ENCODE results near the gene ERBB4.

ERBB4 gene

GRCh38 chr2:212180408-212181083 is 358.1 kb downstream of the ERBB4 start:
- no peak for DNase-seq
- H3K4me1 ChIP-seq (ENCODE audit: low read length): no peaks in the 10 kb centered on the region
- no peaks in the 10 kb centered on the region for H3K36me3 ChIP-seq (replicated peaks; ENCODE audit: insufficient read depth, low read length)
- H3K79me2 ChIP-seq (ENCODE audit: low read length): no peaks in the 10 kb centered on the region
- H3F3A ChIP-seq (ENCODE audit: insufficient read depth, low read length): no peaks in the 10 kb centered on the region
- no peak overlapping the region for H2AFZ ChIP-seq (ENCODE audit: low read length)
- no peak overlapping the region for H3K4me2 ChIP-seq (ENCODE audit: low read depth, low read length)
- H4K20me1 ChIP-seq (ENCODE audit: insufficient read depth, low read length): no peaks in the 10 kb centered on the region
- no peaks in the 10 kb centered on the region for H3K9me3 ChIP-seq (replicated peaks; ENCODE audit: insufficient read depth, low read length)
- no peak overlapping the region for H3K27ac ChIP-seq (ENCODE audit: low read length)
- no peaks in the 10 kb centered on the region for H3K27me3 ChIP-seq (replicated peaks; ENCODE audit: insufficient read depth, low read length)
- H3K9ac ChIP-seq (ENCODE audit: low read length): no peak overlapping the region
- no peak for TF ChIP-seq EZH2 (optimal IDR thresholded peaks at IDR 0.05; ENCODE audit: low read depth, low read length)
- TF ChIP-seq EZH2phosphoT487 (IDR thresholded peaks at IDR 0.05; ENCODE audit: low read length): no peak
- no peaks in the 10 kb centered on the region for H3K9me2 ChIP-seq (replicated peaks; ENCODE audit: insufficient read depth, low read length)
- H3K4me3 ChIP-seq (ENCODE audit: low read length): no peak overlapping the region

DNA sequence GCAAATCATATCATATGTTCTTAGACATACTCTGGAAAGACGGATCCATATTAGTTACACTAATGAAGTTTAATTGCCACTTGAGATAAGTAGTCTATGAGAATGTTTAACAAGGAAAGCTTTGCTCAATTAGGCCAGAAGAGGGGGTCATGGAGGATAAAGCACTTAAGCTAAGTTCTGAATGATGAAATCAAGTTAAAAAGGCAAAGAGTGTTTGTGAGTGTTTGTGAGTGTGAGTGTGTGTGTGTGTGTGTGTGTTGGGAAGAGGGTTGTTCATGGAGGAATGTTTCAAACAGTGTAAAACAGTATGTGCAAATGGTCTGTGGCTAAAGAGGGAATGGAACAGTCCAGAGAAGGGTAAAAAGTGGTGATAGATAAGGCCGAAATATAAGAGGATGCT is 360.9 kb downstream of the ERBB4 start:
- H3K4me1 ChIP-seq (ENCODE audit: low read length): no peaks in the 10 kb centered on the region
- no peaks in the 10 kb centered on the region for H4K20me1 ChIP-seq (ENCODE audit: insufficient read depth, low read length)
- no peak overlapping the region for H2AFZ ChIP-seq (ENCODE audit: low read length)
- no peaks in the 10 kb centered on the region for H3K9me2 ChIP-seq (replicated peaks; ENCODE audit: insufficient read depth, low read length)
- H3K27me3 ChIP-seq (replicated peaks; ENCODE audit: insufficient read depth, low read length): no peaks in the 10 kb centered on the region
- no peaks in the 10 kb centered on the region for H3K79me2 ChIP-seq (ENCODE audit: low read length)
- no peaks in the 10 kb centered on the region for H3K36me3 ChIP-seq (replicated peaks; ENCODE audit: insufficient read depth, low read length)
- no peaks in the 10 kb centered on the region for H3F3A ChIP-seq (ENCODE audit: insufficient read depth, low read length)
- no peak overlapping the region for H3K9ac ChIP-seq (ENCODE audit: low read length)
- no peak overlapping the region for H3K4me3 ChIP-seq (ENCODE audit: low read length)
- DNase-seq: no peak
- TF ChIP-seq EZH2 (optimal IDR thresholded peaks at IDR 0.05; ENCODE audit: low read depth, low read length): no peak
- TF ChIP-seq, protein P1, sequence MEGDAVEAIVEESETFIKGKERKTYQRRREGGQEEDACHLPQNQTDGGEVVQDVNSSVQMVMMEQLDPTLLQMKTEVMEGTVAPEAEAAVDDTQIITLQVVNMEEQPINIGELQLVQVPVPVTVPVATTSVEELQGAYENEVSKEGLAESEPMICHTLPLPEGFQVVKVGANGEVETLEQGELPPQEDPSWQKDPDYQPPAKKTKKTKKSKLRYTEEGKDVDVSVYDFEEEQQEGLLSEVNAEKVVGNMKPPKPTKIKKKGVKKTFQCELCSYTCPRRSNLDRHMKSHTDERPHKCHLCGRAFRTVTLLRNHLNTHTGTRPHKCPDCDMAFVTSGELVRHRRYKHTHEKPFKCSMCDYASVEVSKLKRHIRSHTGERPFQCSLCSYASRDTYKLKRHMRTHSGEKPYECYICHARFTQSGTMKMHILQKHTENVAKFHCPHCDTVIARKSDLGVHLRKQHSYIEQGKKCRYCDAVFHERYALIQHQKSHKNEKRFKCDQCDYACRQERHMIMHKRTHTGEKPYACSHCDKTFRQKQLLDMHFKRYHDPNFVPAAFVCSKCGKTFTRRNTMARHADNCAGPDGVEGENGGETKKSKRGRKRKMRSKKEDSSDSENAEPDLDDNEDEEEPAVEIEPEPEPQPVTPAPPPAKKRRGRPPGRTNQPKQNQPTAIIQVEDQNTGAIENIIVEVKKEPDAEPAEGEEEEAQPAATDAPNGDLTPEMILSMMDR (IDR thresholded peaks at IDR 0.05; ENCODE audit: low read length): peak; percentile 12; the same call in 1 of the 2 replicates
- no peak overlapping the region for H3K4me2 ChIP-seq (ENCODE audit: low read depth, low read length)
- H3K9me3 ChIP-seq (replicated peaks; ENCODE audit: insufficient read depth, low read length): no peaks in the 10 kb centered on the region
- H3K27ac ChIP-seq (ENCODE audit: low read length): no peak overlapping the region

DNA sequence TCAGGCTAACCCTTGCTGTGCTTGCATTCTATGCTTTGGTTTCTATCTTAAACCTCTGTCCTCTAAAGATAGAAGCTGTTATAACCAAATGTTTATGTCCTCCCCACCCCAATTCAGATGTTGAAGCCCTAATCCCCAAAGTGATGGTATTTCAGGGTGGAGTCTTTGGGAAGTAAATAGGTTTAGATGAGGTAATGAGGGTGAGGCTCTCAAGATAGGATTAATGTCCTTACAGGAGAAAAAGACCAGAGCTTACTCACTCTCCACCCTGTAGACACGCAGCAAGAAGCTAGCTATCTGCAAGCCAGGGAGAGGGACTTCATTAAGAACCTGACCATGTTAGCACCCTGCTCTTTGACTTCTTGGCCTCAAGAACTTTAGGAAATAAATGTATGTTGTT is 362.5 kb downstream of the ERBB4 start:
- no peaks in the 10 kb centered on the region for H4K20me1 ChIP-seq (ENCODE audit: insufficient read depth, low read length)
- H3K79me2 ChIP-seq (ENCODE audit: low read length): no peaks in the 10 kb centered on the region
- no peak overlapping the region for H3K4me3 ChIP-seq (ENCODE audit: low read length)
- H3K9ac ChIP-seq (ENCODE audit: low read length): no peak overlapping the region
- no peaks in the 10 kb centered on the region for H3K4me1 ChIP-seq (ENCODE audit: low read length)
- TF ChIP-seq EZH2phosphoT487 (IDR thresholded peaks at IDR 0.05; ENCODE audit: low read length) (no peak), EZH2 (optimal IDR thresholded peaks at IDR 0.05; ENCODE audit: low read depth, low read length) (no peak)
- TF ChIP-seq, protein P1 (IDR thresholded peaks at IDR 0.05; ENCODE audit: low read length): no peak
- no peaks in the 10 kb centered on the region for H3F3A ChIP-seq (ENCODE audit: insufficient read depth, low read length)
- no peak for DNase-seq
- no peak overlapping the region for H2AFZ ChIP-seq (ENCODE audit: low read length)
- no peaks in the 10 kb centered on the region for H3K36me3 ChIP-seq (replicated peaks; ENCODE audit: insufficient read depth, low read length)
- H3K9me2 ChIP-seq (replicated peaks; ENCODE audit: insufficient read depth, low read length): no peaks in the 10 kb centered on the region
- no peaks in the 10 kb centered on the region for H3K9me3 ChIP-seq (replicated peaks; ENCODE audit: insufficient read depth, low read length)
- no peak overlapping the region for H3K4me2 ChIP-seq (ENCODE audit: low read depth, low read length)
- H3K27ac ChIP-seq (ENCODE audit: low read length): no peak overlapping the region
- H3K27me3 ChIP-seq (replicated peaks; ENCODE audit: insufficient read depth, low read length): no peaks in the 10 kb centered on the region

DNA sequence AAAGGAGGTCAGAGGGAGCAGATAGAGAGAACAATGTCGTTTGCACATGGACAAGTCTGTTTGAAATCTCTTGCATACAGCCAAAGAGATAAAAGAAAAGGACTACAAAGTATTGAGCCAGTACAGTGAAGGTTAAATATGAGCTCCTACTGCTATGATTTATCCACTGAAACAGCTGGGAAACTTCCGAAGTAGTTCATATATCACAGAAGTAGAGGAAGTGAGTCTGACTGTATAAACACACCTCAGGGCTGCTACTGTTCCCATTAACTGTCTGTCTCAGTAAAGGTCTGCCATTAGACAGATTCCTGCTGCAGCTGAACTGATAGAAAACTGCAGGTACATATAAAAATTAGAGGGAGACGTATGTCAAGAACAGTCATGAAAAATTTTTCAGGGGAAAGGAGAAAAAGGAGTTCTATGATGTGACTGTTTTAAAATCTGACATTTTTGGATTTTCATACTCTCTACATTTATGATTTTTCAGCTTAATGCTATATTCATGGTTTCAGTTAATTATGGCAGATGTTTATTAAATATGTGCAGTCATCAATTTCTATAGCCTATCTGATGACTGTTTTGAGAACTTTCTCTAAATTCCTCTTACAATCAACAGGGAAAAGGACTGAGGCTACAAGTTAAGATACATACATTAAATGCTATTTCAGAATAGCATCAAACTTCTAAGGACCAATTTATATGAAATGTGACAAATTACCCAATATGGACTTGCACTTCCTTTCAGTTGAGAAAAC is 364.7 kb downstream of the ERBB4 start:
- Histone ChIP-seq H3K27ac (ENCODE audit: low read length) (no peak overlapping the region), H3K4me3 (ENCODE audit: low read length) (no peak overlapping the region), H3K9me2 (replicated peaks; ENCODE audit: insufficient read depth, low read length) (no peaks in the 10 kb centered on the region), H2AFZ (ENCODE audit: low read length) (no peak overlapping the region), H3K79me2 (ENCODE audit: low read length) (no peaks in the 10 kb centered on the region), H3K9me3 (replicated peaks; ENCODE audit: insufficient read depth, low read length) (no peaks in the 10 kb centered on the region), H3K27me3 (replicated peaks; ENCODE audit: insufficient read depth, low read length) (no peaks in the 10 kb centered on the region), H3K4me1 (ENCODE audit: low read length) (no peaks in the 10 kb centered on the region), H3K4me2 (ENCODE audit: low read depth, low read length) (no peak overlapping the region), H3K9ac (ENCODE audit: low read length) (no peak overlapping the region), H3K36me3 (replicated peaks; ENCODE audit: insufficient read depth, low read length) (no peaks in the 10 kb centered on the region), H3F3A (ENCODE audit: insufficient read depth, low read length) (no peaks in the 10 kb centered on the region), H4K20me1 (ENCODE audit: insufficient read depth, low read length) (no peaks in the 10 kb centered on the region)
- no peak for DNase-seq
- TF ChIP-seq EZH2phosphoT487 (IDR thresholded peaks at IDR 0.05; ENCODE audit: low read length) (no peak), EZH2 (optimal IDR thresholded peaks at IDR 0.05; ENCODE audit: low read depth, low read length) (no peak)
- TF ChIP-seq, protein P1 (IDR thresholded peaks at IDR 0.05; ENCODE audit: low read length): no peak

All from MM.1S (cell line).